MG63 (cell line): ENCODE results near the gene SRMS. TPM values are rescaled to one million over a fixed set of nuclear protein-coding genes. Genes with fewer than 3 reads are reported as not detected.
"Not testable (repeated sequence)": the region's sequence is repeated elsewhere in the genome, so short reads cannot be mapped to it uniquely, and the experiment has no call there.

ENCODE experiments used
- DNase-seq: peaks from one replicate; pipeline ENCODE4 v3.0.0-alpha.2; 2020
- H3K27me3 ChIP-seq: fragments of 250-450 bp; sonication (Bioruptor Pico); 2 replicates; pipeline ENCODE4 v1.5.1; 2020; ENCODE audit warnings: mild to moderate bottlenecking, moderate library complexity
- H3K36me3 ChIP-seq: fragments of 250-450 bp; sonication (Bioruptor Pico); 2 replicates; pipeline ENCODE4 v1.5.1; 2020; ENCODE audit warnings: mild to moderate bottlenecking, moderate library complexity
- H3K4me3 ChIP-seq: fragments of 250-450 bp; sonication (Bioruptor Pico); 2 replicates; pipeline ENCODE4 v1.5.1; 2020; ENCODE audit warnings: mild to moderate bottlenecking, moderate library complexity
- H3K9me3 ChIP-seq: fragments of 250-450 bp; sonication (Bioruptor Pico); 2 replicates; pipeline ENCODE4 v1.5.1; 2020; ENCODE audit warnings: mild to moderate bottlenecking, moderate library complexity
- total RNA-seq: library from RNA; depleted of rRNA; stranded (reverse); fragments of >200 nt; shearing (Covaris generic); gene quantifications from 2 replicates; pipeline ENCODE4 v1.2.3, GENCODE V29; 2014; ENCODE audit warnings: low replicate concordance

SRMS gene
- total RNA-seq, 1 experiment from 2014 or later, result not detected

DNA sequence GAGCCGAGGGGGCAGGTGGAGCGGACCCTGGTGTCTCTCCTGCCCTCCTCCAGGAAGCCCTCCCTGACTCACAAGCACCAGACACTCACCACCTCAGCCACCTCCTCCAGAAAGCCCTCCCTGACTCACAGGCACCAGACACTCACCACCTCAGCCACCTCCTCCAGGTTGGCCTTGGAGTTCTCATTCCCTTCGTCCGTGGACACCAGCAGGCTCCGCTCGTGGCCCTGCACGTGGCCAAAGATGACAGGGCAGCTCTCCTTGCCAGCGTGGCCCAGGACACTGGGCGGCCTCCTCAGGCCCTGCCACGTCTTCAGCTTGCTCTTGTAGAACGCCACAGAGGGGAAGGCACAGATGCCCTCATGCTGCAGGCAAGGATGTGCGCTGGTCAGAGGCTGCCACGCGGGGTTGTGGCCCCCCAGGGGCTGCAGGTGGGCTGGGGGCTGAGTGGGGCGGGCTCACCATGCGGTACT lies 12.8 kb upstream of the SRMS start:
- DNase-seq, result no peak
- no peaks in the 10 kb centered on the region for H3K9me3 ChIP-seq
- H3K4me3 ChIP-seq, result no peak overlapping the region
- peaks cover 48% of the 10 kb centered on the region for H3K36me3 ChIP-seq
- H3K27me3 ChIP-seq, result no peaks in the 10 kb centered on the region

DNA sequence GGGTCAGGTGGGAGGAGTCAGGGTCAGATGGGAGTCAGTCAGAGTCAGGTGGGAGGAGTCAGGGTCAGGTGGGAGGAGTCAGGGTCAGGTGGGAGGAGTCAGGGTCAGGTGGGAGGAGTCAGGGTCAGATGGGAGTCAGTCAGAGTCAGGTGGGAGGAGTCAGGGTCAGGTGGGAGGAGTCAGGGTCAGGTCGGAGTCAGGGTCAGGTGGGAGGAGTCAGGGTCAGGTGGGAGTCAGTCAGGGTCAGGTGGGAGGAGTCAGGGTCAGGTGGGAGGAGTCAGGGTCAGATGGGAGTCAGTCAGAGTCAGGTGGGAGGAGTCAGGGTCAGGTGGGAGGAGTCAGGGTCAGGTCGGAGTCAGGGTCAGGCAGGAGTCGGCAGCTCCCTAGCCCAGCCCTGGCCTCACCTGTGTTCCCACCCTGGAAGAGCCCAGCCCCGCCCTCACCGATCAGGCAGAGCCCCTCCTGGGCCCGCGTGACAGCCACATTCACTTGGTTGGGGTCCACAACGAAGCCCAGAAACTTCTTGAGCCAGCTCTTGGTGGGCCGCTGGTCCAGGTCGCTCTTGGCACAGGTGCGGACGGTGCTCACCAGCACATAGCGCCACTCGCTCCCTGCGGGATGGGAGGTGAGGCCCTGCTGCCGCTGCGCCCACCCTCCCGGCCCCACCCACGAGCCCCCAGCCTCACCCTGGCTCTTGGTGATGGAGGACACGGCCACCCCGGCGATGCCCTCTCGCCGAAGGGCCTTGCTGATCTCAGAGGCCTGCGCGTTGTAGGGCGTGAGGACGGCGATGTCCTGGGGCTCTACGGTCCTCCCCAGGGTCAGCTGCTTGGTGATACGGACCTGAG lies 12.2 kb upstream of the SRMS start:
- peaks cover 45% of the 10 kb centered on the region for H3K36me3 ChIP-seq
- DNase-seq, H3K27me3 ChIP-seq, H3K9me3 ChIP-seq, H3K4me3 ChIP-seq: not testable (repeated sequence)

DNA sequence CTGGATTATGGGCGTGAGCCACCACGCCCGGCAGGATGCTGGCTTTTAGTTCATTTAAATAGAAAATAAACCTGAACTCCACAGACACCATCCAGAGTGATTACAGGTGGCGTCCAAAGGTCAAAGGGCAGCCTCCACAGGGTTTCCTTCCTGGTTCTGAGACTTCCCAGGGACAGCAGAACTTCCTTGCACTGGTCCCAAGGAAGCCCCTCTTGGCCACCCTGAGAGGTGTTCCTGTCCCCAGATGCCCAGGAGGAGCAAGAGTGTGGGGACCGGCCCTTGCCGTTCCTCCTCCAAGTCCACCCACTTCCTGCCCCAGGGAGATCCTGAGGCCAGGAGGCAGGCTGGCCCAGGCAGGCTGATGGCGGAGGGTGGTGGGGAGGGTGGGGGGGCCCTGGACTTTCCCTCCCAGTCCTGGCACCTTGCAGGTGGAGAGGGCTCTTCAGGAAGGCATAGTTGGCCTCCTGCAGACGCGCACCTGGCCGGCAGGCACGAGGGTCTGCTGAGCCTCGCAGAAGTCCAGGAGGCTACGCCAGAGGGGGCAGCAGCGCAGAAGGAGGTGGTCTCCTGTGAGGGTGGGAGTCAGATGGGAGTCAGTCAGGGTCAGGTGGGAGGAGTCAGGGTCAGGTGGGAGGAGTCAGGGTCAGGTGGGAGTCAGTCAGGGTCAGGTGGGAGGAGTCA lies 11.4 kb upstream of the SRMS start:
- peaks cover 43% of the 10 kb centered on the region for H3K36me3 ChIP-seq
- H3K27me3 ChIP-seq, result no peaks in the 10 kb centered on the region
- DNase-seq, result no peak
- H3K9me3 ChIP-seq, result no peaks in the 10 kb centered on the region
- no peak overlapping the region for H3K4me3 ChIP-seq

DNA sequence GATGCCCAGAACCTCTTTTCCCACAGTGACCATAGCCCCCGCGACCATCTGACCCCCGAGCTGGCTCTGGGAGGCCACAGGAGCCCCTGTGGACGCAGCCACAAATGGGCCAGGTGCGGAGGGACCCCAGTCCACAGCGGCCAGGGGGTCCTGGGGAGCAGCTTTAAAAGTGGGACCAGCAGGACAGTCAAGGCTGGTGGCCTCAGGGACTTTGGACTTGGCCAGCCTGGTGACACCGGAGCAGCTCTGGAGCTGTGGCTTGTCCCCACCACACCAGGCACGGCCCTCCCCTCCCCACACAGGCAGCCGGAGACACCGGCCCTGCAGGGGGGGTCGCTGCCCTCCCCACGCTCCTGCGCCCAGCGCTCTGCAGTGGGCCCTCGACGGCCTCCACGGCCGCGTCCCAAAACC lies 9.9 kb upstream of the SRMS start:
- no peaks in the 10 kb centered on the region for H3K27me3 ChIP-seq
- DNase-seq, result no peak
- H3K36me3 ChIP-seq, result peaks cover 29% of the 10 kb centered on the region
- H3K4me3 ChIP-seq, result no peak overlapping the region
- H3K9me3 ChIP-seq, result no peaks in the 10 kb centered on the region

DNA sequence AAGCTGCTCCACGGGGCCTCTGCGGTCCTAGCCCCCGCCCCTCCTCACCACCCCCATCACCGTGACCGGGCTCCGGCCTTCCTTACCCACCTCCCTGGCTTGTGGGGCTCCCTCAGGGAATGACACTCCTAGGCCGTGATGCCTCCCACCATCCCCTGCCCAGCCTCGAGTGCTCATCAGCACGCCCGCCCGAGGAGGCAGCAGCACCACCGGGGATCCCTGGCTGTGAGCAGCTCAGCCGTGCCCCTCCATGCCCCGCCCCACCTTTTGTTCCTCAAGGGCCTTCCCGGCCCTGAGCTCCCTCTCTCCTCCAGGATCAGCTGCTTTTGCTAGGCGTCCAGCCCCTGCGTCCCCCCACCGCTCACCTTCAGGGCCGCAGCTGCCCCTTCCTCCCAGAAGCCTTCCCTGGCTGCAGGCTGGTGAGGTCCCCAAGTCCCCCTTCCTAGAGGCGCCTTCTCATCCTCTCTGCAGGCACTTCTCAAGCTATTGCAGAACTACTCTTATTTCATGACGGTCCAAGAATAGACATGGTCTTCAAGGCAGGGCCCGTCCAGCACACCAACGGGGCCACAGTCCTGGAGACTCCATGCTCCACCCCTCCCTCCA lies 9.4 kb upstream of the SRMS start:
- Histone ChIP-seq H3K9me3 (no peaks in the 10 kb centered on the region), H3K36me3 (peaks cover 26% of the 10 kb centered on the region), H3K4me3 (no peak overlapping the region), H3K27me3 (no peaks in the 10 kb centered on the region)
- no peak for DNase-seq

DNA sequence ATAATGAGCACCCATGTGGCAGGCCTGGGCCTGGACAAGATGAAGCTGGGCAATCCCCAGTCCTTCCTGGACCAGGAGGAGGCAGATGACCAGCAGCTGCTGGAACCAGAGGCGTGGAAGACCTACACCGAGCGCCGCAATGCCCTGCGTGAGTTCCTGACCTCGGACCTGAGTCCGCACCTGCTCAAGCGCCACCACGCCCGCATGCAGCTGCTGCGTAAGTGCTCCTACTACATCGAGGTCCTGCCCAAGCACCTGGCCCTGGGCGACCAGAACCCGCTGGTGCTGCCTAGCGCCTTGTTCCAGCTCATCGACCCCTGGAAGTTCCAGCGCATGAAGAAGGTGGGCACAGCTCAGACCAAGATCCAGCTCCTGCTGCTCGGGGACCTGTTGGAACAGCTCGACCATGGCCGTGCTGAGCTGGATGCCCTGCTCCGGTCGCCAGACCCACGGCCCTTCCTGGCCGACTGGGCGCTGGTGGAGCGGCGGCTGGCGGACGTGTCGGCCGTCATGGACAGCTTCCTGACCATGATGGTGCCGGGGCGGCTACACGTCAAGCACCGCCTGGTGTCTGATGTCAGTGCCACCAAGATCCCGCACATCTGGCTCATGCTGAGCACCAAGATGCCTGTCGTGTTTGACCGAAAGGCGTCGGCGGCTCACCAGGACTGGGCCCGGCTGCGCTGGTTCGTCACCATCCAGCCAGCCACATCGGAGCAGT lies 8.3 kb upstream of the SRMS start:
- no peaks in the 10 kb centered on the region for H3K27me3 ChIP-seq
- no peaks in the 10 kb centered on the region for H3K9me3 ChIP-seq
- H3K36me3 ChIP-seq, result peaks cover 17% of the 10 kb centered on the region
- no peak overlapping the region for H3K4me3 ChIP-seq
- DNase-seq, result no peak

DNA sequence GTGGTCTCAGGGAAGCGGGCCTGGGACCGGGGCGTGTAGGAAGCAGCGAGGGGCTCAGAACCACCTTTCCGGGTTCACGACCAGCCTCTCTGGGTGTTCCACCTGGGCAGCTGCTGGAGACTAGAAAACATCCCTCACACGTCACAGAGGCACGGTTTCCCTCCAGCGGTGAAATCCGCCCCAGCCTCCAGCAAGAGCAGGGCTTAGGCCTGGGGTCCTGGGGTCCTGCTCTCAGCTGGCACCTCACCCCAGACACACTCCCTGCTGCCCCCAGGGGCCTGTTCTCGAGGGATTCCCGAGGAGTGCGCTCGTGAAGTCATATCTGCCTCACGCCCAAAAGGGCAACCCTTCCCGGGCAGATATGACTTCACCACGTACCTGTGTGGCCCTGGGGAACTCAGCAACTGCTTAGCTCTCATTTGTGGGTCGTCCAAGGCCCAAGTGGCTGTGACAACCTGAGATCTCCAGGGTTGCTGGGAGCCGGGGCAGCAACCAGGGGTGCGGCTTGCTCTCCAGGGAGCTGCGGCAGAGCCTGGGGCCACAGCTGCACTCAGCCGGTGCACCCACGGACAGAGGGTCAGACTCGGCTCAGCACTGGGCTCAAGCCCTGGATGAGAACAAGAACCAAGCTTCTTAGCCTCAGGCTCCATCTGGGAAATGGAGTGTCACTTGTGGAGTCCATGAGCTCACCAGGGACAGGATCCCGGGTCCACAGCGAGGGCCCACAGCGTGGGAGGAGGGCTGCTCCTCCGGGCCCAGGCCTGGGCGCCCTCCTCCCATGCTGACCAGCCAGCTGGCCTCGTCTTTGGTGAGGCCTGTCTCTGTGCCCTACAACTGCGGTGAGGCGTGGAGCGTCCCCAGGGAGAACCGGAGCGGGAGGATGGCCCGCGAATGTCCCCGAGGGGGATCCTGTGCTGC lies 7.1 kb upstream of the SRMS start:
- H3K27me3 ChIP-seq, result no peaks in the 10 kb centered on the region
- peaks cover 5% of the 10 kb centered on the region for H3K36me3 ChIP-seq
- no peak overlapping the region for H3K4me3 ChIP-seq
- no peaks in the 10 kb centered on the region for H3K9me3 ChIP-seq
- no peak for DNase-seq

DNA sequence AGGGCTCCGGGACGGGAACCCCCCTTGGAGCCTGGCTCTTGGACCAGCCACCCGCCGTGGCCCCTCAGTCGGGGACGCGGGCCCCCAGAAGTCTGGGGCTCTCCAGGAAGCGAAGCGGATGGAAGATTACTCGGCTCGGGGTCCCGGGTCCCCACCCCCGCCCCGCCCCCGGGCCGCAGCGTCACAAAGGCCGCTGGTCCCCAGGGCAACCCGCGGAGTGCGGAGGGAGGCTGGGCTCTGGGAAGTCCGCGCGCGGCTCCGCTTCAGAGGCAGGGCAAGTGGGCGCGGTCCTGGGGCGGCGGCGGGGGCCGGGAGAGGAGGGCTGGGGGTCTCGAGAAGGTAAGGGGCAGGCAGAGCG lies 6.4 kb upstream of the SRMS start, which contains the start of gene FNDC11:
Gene FNDC11, plus strand, starts transcription at position 227 of the 358 bp plus-strand sequence. CDS start 1,505 bp downstream, outside the sequence.
- DNase-seq, result no peak
- peaks cover 5% of the 10 kb centered on the region for H3K36me3 ChIP-seq
- no peaks in the 10 kb centered on the region for H3K9me3 ChIP-seq
- H3K4me3 ChIP-seq, result no peak within 1 kb of the TSS
- no peaks in the 10 kb centered on the region for H3K27me3 ChIP-seq

DNA sequence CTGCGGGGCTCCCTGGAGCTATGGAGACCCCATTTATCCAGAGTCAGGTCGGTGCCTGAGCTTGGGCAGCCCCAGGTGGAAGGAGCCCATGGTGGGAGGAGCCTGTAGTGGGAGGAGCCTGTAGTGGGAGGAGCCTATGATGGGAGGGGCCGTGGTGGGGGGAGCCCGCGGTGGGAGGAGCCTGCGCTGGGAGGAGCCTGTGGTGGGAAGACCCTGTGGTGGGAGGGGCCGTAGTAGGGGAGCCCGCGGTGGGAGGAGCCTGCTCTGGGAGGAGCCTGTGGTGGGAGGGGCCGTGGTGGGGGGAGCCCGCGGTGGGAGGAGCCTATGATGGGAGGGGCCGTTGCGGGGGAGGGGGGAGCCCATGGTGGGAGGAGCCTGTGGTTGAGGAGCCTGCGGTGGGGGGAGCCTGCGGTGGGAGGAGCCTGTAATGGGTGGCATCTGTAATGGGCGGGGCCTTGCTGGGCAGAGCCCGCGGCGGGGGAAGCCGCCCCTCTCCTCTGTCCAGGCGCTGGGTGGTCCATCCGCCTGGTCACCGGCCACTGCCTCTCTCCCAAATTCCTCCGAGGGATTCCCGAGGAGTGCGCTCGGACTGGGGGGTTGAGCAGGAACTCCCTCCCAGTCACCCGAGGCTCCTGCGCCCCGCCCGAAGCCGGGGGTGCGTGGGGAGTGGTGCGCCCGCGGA lies 5.8 kb upstream of the SRMS start:
- Histone ChIP-seq H3K36me3 (no peaks in the 10 kb centered on the region), H3K9me3 (no peaks in the 10 kb centered on the region), H3K4me3 (no peak overlapping the region), H3K27me3 (no peaks in the 10 kb centered on the region)
- DNase-seq, result peak; percentile 61

DNA sequence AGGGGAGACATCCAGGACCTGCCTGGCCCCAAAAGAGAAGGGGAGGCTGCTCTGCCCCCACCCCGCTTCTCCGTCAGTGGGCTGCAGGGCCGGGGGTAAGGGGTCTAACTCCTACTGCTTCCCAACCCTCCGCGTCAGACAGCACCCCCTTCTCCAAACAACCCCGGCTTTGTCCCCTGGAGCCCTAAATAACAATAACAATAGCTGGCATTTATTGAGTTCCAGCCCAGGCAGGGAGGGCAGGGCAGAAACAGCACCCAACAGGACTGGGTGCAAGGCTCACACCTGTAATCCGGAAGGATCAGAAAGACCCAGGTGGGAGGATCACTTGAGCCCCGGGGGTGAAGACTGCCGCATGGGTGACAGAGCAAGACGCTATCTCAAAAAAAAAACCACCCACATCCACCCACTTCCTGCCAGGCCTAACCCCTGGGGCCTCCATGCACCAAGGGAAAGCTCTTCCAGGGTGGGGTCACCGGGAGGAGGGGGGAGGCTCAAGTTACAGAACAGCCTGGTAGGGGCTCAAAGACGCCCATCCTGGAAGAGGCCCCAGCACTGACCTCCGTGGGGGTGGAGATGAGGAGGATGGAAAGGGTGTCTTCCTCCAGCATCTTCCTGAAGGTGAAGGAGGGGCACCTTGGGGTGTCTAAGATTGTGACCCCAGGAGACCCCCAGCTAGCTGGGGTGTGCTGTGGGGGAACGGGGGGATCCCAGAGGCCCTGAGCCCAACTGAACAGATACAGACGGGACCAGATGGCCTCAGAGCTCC lies 5.1 kb upstream of the SRMS start:
- no peak for DNase-seq
- Histone ChIP-seq H3K9me3 (no peaks in the 10 kb centered on the region), H3K4me3 (no peak overlapping the region), H3K27me3 (no peaks in the 10 kb centered on the region), H3K36me3 (no peaks in the 10 kb centered on the region)

DNA sequence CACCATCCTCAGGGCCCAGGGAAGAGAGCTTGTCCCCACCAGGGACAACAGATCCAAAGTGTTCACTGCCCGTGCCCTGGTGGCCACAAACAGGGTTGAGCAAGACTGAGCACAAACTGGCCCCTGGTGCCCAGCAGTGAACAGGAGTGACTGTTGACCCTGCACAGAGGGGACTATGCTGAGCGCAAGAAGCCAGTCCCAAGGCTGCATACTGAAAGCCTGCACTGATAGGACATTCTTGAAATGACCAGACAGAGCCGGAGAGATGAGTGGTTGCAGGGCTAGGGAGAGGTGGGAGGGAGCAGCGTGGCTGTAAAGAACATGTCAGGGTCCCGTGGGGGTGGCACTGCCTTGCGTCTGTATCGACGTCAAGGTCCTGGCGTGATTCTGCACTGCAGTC lies 3.5 kb upstream of the SRMS start:
- DNase-seq, result no peak
- Histone ChIP-seq H3K4me3 (no peak overlapping the region), H3K27me3 (no peaks in the 10 kb centered on the region), H3K36me3 (no peaks in the 10 kb centered on the region), H3K9me3 (no peaks in the 10 kb centered on the region)

DNA sequence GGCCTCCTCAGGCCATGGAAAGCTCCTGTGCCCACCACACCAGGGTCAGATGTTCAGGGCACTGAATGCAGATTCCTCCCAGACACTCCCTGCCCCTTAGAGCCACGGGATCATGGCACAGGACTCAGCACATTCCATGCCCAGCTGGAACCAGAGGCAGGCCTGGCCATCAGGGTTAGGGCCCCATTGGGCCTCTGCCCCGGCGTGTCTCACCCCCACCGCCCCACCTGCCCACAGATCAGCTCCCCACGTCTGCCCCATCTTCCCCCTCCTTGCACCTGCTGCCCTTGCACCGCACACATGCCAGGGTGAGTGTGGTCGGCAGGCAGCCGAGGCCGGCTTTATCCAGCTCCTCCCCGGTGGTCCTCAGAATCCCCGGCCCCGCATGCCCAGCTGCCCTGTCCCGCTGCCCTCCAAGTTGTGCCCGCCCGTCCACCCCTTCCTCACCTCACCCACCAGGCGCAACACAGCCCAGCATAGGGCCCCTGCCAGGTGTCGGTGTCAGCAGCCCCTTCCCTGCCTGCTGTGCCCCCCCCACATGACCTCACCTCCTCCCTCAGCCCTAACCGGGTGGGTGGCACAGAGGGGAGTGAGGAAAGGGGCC lies 2.2 kb upstream of the SRMS start:
- H3K27me3 ChIP-seq, result no peaks in the 10 kb centered on the region
- H3K4me3 ChIP-seq, result no peak overlapping the region
- no peak for DNase-seq

DNA sequence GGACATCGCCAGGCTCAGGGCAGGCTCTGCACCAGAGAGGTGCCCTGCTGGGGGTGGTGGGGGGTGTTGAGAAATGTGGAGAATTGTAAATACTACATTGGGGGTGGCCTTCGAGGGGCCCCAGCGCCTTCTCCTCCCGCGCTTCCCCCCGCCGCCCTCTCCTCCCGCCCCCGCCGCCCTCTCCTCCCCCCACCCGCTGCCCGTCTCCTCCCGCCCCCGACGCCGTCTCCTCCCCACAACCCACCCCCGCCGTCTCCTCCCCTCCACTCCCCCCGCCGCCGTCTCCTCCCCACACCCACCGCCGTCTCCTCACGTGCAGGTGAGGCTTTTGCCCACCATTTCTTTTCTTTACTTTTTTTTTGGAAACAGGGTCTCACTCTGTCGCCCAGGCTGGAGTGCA lies 1.5 kb upstream of the SRMS start:
- H3K4me3 ChIP-seq, result no peak overlapping the region
- no peak for DNase-seq
- H3K9me3 ChIP-seq, result no peaks in the 10 kb centered on the region

More for the DNA sequence above, 2.2 kb upstream of the SRMS start:
- Histone ChIP-seq H3K36me3 (no peaks in the 10 kb centered on the region), H3K9me3 (no peaks in the 10 kb centered on the region)

DNA sequence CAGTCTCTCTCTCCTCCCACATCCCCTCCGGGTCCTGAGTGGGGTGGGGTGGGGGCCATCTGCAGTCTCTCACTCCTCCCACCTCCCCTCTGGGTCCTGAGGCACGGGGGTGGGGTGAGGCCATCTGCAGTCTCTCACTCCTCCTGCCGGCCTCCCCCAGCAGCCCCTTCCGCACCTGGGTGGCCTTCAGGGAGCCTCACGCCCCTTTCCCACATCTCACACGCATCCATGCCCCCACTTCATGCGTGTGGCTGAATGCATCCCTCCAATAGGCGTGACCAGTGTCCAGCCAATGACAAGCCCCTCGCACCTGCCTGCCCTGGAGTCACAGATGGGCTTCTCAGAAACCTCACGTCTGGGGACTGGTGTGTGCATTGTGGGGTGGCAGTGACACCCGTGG lies 993 bp upstream of the SRMS start:
- DNase-seq, result no peak
- Histone ChIP-seq H3K27me3 (no peaks in the 10 kb centered on the region), H3K4me3 (no peak overlapping the region), H3K36me3 (no peaks in the 10 kb centered on the region), H3K9me3 (no peaks in the 10 kb centered on the region)

More for the DNA sequence above, 1.5 kb upstream of the SRMS start:
- Histone ChIP-seq H3K27me3 (no peaks in the 10 kb centered on the region), H3K36me3 (no peaks in the 10 kb centered on the region)
